Left renal pelvis (tissue), 4 donors: Measurements from ENCODE around the gene CPT1A. TPM values are rescaled to one million over a fixed set of nuclear protein-coding genes. Genes with fewer than 3 reads are reported as not detected.
"Not testable (repeated sequence)": the region's sequence is repeated elsewhere in the genome, so short reads cannot be mapped to it uniquely, and the experiment has no call there.

Experiments used
- DNase-seq, 4 donors: peaks; one replicate each; pipeline ENCODE4 v3.0.0-alpha.2; 2013; ENCODE audit warnings: low read depth in 4 of 4, low spot score in 3 of 4
- polyA plus RNA-seq, 4 donors: library from polyadenylated mRNA; unstranded; fragments of 120-200 nt; gene quantifications; one replicate each; pipeline ENCODE4 v1.2.1, GENCODE V29; 2013; ENCODE audit not compliant: insufficient read length in 4 of 4

CPT1A gene
- 10 to 100 TPM; 29.1 to 36.5 (median 32.5) TPM for polyA plus RNA-seq

DNA sequence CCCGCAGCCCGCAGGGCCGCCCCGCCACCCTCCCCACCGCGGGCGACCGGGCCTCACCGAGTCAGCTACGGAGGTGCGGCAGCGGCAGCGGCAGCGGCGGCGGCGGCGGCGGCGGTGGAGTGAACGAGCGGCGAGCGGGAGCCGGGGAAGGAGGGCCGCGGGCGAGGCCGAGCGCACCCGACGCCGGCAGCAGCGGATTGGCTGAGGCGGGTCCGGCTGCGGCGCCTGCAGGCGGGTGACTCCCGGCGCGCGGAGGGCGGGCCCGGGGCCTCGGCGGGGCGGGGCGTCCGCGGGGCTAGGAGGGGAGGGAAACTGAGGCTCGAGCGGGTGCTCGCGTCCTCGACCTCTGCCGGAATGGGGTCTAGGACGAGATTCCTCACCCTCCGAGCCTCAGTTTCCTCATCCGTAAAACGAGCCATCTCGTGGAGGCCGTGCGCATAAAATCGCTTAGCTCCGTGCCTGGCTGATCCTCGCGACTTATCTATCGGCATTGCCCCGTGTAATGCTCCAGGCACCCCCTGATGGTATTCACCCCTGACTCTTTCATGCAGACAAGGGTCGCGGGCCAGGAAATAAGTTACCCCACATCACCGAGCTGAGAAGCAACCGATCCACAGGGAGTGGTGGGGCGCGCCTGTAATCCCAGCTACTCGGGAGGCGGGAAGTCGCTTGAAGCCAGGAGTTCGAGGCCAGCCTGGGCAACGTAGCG, at the start of gene CPT1A:
Gene CPT1A, minus strand, starts transcription at position 199 of the 709 bp plus-strand sequence. CDS start 26,442 bp downstream, outside the sequence.
- DNase-seq = no peak

DNA sequence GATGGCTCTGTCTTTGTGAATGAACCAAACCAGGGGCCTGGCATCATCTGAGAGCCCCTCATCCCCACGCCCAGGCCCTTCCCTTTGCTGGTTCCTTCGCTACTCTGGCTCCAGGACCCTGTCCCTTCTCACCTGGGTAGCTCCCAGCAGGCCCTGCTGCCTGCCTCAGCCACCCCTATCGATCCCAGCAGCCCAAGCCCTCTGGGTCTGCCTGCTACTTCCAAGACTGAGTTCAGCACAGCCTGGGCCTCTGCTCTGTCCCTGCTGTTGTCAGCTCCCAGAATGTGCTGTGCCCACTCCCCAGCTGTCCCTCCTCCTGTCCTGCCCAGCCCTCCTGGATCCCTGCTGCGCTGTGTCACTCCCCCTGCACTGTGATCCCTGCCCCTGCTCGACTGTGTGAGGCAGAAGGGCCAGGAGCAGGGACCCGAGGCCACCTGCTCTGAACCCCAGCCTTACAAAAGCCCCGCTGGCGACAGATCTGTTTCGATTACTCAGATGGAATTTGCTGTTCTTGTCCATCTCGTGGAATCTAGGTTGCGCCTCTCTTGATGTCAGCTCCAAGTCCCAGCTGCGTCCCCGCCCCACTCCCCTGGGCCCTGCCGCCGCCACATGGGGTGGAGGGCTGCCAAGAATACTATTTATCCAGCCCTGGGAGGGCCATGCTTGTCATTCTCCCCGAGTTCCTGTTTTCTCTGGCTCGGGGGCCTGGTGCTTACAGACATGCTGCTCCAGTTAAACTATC, 48.9 kb upstream of the CPT1A start:
- DNase-seq = peak in 2 of 4 donors; percentile 43 to 46

DNA sequence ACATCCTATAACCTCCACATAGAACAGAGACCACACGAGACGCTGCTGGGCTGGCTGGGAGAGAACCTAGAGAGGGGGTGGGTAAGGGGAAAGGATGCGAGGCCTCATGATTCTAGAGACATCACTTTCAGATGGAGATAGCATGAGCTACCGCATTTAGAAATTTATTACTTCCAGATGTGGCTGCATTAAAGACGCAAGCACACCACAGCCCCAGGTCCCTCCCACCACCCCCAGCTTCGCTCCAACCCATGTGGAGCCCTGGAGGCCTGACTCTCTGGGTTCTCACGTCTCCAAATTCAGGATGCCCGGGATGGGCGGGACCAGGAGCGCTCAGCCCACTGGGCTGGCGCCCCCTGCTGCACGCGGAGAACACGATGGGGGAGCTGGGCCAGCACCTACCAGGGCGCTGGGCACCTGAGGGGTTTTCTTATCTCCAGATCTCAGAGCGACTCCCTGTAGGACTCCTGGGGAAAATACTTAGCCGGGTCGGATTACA, 48.3 kb upstream of the CPT1A start:
- DNase-seq = peak in 1 of 4 donors; percentile 39

DNA sequence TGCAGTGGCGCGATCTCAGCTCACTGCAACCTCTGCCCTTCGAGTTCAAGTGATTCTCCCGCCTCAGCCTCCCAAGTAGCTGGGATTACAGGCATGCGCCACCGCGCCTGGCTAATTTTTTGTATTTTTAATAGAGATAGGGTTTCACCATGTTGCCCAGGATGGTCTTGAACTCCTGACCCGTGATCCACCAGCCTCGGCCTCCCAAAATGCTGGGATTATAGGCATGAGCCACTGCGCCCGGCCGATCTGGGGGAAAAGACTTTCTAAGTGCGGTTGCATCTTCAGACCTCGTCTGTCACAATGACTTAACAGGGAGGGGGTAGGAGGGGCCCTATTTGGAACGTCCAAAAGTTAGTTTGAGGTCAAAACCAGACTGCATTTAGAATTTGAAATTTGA, 43.1 kb upstream of the CPT1A start:
- DNase-seq = not testable (repeated sequence)

DNA sequence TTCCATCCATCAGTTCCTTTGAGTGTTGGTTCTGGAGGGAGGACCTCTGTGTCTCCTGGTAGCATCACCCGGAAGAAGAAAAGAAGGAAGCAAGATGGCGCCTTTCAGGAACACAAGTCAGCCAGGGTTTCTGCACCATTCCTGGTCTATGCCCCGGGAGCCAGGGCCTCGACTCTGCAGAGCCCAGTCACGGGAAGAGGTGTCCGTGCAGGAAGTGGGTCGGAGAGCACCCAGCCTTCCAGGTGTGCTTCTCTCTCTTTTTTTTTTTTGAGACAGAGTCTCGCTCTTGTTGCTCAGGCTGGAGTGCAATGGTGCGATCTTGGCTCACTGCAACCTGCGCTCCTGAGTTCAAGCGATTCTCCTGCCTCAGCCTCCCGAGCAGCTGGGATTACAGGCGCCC, 40.7 kb upstream of the CPT1A start:
- DNase-seq = no peak

DNA sequence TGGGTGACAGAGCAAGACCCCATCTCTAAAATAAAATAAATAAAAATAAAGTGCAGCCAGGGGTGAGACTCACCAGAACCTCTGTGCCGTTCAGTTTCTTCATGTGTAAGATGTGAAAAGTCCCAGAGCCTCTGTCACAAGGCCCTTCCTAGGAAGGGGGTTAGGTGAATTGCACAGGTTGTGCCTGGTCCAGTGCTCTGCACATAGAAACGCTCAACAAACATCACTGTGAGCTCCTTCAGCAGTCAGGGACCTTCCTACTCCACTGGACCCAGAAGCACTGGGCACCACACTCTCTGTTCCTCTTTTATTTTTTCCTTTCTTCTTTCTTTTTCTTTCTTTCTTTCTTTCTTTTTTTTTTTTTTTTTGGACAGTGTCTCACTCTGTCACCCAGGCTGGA, 39.6 kb upstream of the CPT1A start:
- DNase-seq = no peak

DNA sequence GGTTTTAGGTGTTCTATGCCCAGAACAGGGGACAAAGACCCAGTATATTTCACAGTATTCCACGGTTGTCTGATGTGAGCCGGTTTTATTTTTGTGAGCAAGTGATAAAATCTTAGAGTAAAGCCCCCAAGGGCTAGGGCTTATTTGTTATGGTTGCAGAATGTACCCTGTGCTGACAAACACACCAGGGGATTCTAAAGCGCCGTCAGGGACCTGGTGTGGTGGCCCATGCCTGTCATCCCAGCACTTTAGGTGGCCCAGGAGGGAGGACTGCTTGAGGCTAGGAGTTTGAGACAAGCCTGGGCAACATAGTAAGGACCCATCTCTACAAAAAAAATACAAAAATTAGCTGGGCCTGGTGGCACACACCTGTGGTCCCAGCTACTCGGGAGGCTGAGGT, 39.1 kb upstream of the CPT1A start:
- DNase-seq = no peak

DNA sequence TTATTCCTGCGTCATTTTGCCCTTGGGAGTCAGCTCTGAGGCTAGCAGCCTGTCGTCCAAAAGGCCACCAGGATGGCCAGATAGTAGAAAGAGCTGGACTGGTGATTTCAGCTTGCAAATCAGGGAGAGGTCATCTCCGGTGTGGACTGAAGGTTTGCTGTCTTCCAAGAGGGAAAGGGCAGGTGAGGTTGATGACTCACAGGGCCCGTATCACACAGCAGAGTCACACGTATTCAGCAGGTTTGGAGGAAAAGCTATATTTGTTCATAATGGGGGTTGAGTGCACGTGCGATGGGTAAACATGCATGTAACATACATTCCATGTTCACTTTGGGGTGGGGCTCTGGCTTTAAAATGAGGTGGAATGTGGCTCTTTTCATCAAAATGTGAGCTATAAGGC, 36.3 kb upstream of the CPT1A start:
- no peak for DNase-seq

DNA sequence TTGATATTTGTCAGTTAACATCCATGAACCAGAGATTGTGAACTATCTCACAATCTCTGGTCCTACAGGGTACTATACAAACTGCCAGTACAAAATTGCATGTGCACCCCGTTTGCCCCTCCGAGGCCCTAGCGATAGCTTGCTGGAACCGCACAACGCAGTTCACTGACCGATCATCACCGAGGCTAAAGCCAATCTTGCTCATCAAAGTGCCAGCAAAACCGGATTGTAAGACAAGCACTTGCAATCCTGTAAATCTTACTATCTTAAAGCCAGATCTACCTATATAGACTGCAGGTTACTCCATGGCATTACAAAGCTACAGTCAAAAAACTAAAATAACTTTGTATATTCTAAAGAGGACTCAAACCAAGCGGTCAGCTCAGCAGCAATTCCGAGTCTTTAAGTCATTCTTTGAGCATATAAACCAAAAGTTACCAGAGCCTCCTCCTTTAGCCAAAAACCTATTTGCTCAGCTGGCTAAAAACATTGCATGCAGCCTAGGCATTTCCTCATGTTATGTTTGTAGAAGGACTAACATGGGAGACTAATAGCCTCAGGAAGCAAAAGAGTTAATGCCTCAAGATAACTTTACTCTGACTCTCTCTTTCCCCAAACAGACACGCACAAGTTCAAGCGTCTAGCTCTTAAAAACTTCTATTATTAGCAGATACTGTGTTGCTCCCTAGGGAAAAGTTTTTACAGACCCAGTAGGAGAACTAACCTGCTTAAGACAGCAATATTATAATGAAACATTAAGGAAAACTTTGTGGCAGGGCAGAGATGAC, 30.7 kb upstream of the CPT1A start:
- no peak for DNase-seq

DNA sequence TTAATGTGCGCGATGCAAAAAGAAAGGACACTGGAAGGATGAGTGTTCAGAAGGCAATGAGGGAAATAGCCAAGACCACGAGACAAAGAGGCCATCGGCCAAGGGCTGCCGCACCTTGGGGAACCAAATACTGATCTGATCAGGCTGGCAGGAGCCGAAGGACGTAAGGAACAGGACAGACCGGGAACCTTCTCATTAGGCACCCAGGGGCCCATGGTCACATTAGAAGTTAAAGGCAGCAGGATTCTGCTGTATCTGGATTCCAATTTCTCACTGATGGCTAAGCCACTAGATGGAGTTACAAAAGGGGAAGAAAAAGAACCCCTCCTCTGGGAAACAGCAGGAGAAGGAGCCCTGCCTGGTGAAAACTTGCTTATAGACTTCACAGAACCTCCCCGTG, 28.8 kb upstream of the CPT1A start:
- DNase-seq = peak in 1 of 4 donors; percentile 16

DNA sequence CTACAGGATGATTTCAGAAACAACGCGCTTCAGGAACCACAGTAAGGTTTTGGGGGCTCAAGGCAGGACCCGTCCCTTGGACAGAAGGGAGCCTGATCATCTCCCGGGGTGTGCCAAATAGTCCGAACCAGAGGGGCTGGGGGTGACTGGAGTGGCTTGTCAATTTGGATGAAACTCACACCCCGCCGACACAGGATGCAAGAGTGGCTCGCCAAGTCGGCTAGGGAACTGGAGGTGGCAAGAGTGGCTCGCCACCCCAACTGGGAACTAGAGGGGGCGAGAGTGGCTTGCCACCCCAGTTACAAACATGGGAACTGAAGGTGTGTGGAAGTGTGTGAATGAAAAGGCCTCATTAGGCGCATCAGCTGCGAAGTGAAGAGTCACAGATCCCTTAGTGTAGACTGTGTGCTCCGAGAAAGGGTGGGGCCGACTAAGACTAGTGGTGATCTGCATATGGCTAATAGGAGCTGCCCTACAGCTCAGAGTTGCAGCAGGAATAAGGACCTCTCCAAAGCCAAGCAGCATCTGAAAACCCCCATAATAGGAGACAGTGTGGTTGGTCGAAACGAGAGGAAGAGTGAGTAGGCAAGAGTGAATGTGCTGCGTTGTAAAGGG, 26.6 kb upstream of the CPT1A start:
- no peak for DNase-seq

DNA sequence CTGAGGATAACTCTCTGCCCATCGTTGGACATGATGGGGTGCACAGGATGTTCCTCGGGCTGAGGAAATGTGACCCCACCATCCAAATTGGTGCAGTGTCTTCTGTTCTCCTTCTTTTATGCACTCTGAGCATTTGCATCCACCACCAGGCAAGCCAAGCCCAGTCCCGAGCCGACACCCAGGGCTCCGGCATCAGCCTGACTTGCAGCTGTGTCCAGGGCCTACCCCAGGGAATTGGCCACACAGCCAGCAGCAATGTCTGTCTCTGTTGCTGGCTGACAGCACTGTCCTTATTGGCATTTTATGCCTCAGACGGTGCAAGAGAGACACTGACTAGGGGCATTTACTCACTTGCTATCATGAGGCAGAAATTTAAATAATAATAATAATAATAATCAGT, 25.4 kb upstream of the CPT1A start:
- no peak for DNase-seq

DNA sequence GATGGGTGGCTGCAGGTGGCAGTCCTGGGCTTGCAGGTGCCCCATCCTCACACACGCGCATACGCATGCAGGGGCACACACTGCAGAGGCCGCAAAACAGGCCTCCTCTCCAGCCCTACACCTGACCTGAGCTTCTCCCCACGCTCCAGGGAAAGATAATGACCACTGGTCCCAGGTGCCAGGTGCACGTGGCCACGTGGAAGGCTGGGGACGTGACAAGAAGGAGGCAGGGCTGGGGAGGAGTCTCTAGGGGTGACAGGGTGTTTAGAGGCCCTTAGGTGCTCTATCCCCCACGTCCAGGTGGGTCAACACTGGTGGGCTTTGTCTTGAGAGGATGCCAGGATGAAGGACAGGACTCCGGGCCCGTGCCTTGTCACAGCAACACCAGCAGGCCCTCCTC, 23.5 kb upstream of the CPT1A start:
- no peak for DNase-seq

DNA sequence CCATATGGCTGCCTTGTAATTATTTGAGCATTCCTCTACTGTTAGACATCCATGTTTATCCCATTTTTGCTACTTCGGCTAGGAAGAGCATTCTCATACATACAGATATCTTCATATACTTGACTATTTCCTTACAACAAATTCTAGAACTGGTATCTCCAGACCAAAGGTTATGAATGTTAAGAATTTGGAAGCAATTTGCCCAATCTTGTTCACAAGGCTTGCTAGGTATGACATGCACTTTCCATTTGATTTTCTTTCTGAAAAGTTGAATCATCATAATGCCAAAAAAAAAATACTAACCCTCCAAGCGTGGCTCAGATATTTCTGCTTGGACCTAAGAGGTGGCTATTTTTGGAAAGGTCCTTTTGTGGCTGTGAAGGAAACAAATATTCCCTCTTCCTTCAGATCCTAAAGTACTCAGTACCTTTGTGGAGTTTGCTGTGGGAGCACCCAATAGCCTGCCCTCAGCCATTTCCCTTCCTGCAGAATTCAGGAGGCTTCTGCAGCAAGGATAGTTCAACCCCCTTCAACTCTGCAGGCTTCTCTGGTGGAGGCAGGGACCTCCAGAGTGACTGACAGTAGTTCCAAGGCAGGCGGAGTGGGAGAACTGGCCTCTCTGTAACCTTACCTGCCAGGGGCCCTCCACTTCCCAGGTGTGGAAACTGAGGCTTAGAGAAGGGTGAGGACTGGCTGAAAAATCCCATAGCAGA, 22.0 kb upstream of the CPT1A start:
- DNase-seq = no peak

DNA sequence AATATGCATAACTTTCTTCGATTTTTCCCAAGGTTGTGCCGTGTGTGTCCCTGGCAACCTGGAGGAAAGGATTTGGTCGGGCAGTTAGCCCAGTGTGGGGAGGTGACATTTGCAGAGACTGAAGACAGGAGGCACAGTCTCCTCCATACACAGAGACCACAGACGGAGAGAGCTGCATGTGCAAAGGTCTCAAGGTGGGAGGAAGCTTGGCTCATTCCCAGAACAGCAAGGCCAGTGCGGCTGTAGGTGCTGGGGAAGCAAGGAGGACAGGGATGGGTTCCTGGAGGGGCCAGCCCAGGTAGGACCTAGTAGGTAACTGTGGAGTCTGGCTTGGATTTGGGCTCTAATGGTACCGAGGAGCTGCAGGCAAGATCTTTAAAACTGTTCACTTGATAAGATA, 20.7 kb upstream of the CPT1A start:
- DNase-seq = no peak

DNA sequence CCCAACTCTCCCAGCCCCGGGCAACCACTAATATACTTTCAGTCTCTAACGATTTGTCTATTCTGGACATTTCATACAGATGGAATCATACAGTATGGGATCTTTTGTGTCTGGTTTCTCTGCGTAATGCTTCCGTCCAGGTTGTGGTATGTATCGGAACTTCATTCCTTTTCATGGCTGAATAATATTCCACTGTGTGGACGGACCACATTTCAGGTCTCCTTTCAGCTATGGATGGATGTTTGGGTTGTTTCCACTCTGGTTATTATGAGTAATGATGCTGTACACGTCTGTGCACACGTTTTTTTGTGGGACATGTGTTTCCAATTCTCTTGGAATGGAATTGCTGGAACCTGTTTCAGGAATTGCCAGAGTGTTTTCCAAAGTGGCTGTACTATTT, 17.4 kb upstream of the CPT1A start:
- DNase-seq = no peak

DNA sequence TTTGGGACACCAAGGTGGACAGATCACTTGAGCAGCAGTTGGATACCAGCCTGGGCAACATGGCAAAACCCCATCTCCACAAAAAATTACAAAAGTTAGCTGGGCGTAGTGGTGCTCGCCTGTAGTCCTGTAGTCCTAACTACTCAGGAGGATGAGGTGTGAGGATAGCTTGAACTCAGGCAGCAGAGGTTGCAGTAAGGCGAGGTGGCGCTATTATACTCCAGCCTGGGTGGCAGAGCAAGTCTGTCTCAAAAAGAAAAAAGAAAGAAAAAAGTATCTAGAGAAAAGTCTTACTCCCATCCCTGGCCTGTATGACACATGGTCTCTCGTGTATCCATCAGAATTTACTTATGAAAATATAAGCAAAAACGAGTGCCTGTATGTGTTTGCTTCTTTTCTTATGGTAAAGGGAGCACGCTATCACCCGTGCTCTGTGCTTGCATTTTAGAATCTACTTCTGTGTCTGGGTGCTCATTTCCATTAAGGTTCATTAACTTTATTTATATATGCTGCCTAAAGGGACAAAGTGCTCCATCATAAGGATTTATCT, 15.4 kb upstream of the CPT1A start:
- DNase-seq = no peak

DNA sequence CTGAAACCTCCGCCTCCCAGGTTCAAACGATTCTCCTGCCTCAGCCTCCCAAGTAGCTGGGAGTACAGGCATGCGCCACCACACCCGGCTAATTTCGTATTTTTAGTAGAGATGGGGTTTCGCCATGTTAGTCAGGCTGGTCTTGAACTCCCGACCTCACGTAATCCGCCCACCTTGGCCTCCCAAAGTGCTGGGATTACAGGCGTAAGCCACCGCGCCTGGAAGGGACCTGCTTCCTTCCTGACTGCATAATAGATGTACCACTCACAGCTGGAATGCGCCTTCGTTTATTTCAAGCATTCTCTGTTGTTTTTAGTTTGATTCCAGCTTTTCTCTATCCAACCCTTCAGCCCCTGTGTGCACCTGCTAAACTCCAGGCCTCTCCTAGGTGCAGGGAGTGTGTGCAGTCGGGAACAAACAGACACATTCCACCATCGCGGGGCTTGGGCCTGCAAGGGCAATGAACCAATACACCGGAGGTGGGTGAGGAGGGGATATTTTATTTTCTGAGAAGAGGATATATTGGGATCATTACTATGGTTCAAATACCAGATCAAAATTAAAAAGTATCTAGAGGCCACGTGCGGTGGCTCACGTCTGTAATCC, 14.8 kb upstream of the CPT1A start:
- not testable (repeated sequence) for DNase-seq

DNA sequence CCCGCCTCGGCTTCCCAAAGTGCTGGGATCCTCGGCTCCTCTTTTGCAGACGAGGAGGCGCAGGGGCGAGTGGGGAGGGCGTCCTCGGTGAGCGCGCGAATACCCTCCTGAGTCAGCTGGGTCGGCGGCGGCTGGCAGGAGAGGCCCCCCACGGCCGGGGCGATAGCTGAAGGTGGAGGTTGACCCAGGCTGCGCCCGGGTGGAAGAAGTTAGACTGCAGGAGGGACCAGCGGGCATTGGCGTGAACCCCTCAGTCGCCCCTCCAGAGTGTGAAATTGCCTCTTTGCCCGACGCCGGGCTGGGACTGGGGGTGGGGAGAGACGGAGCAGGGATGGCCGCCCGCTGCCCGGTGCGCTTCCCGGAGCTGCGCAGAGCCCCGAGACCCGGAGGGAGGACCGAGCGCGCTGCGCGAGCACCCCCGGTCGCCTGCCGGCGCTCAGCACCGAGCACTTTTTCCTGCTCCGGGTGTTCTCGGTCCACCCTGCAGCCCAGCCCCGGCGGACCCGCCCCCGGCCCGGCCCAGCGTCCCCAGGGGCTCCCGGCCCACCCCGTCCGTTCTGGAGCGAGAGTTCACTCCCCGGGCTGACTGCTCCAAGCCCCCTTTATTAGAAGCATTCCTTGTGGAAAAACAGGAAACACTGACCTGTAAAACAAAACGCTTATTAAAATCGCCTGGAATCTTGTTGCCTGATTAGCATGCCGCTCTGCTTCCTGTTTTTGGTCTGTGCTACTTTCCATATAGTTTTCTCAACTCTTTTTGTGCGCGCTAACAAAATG, 13.7 kb upstream of the CPT1A start:
- no peak for DNase-seq
